ENCODE results near the gene CUL1. TPM values are rescaled to one million over a fixed set of nuclear protein-coding genes. Genes with fewer than 3 reads are reported as not detected.
A peak's percentile ranks its signal among the peaks of the same experiment; 100 is the strongest.

Gene CUL1
- total and polyA plus RNA-seq, 2 donors (not counting 3 experiments of a cell fraction or from before 2014, with no cell fraction given): 25.7 to 50.2 TPM

GRCh38 chr7:148773334-148773733 is 74.6 kb downstream of the CUL1 start:
- no peak for FAIRE-seq
- POLR2A ChIA-PET: no interaction called here

GRCh38 chr7:148774471-148774870 is 75.8 kb downstream of the CUL1 start:
- Histone ChIP-seq H2AFZ (ENCODE audit: low read depth, low read length) (no peak overlapping the region), H3K4me1 (ENCODE audit: control insufficient read depth, extremely low read depth, insufficient read depth, low read length) (peaks cover 10% of the 10 kb centered on the region), H4K20me1 (replicated peaks; ENCODE audit: control insufficient read depth, extremely low read depth, insufficient read depth, low read length) (no peaks in the 10 kb centered on the region), H3K27me3 (ENCODE audit: control insufficient read depth in 2 of 2, insufficient read depth in 2 of 2, low read length in 2 of 2) (no peaks in the 10 kb centered on the region), H3K79me2 (ENCODE audit: control insufficient read depth, insufficient read depth, low read length) (peaks cover 4% of the 10 kb centered on the region), H3K9ac (replicated peaks; ENCODE audit: extremely low read depth, insufficient read depth, low read length) (no peak overlapping the region), H3K4me2 (ENCODE audit: insufficient read depth, low read length) (no peak overlapping the region), H3K9me1 (replicated peaks; ENCODE audit: control insufficient read depth, extremely low read depth, insufficient read depth, low read length) (no peaks in the 10 kb centered on the region), H3K4me3 (replicated peaks in 1 of 3; ENCODE audit: insufficient read depth in 1 of 3, low read depth in 1 of 3, low read length in 3 of 3) (no peak overlapping the region), H3K9me3 (replicated peaks; ENCODE audit: control insufficient read depth, insufficient read depth, low read length) (no peaks in the 10 kb centered on the region), H3K27ac (ENCODE audit: insufficient read depth, low read depth, low read length) (no peak overlapping the region), H3K36me3 (ENCODE audit: control insufficient read depth in 2 of 2, extremely low read depth in 1 of 2, insufficient read depth in 2 of 2, low read length in 2 of 2) (peaks cover 0 to 5% of the 10 kb centered on the region in 2 experiments)
- BruUV-seq (replicated peaks): no TSS peak
- dilution Hi-C loops (cut with MboI; ENCODE audit: extremely low pct_ligation_motif_present, low sequenced_read_pairs) (no loop called here), intact Hi-C loops (cut with micrococcal nuclease) (loop anchor here (10.0 kb wide), 1 partner anchor 200 kb away; no protein-coding TSS in a partner anchor)
- POLR2A ChIA-PET: no interaction called here
- CTCF ChIA-PET: interaction anchor here (0.9 to 2.1 kb wide), 4 partner anchors 9 to 199 kb away, joined by 3 to 7 read pairs (median 4); no protein-coding TSS in a partner anchor
- DNase-seq (ENCODE audit: low read depth, low spot score) (no peak), FAIRE-seq (no peak)
- TF ChIP-seq POLR2A (IDR thresholded peaks at IDR 0.05; ENCODE audit: low read depth, low read length) (no peak), EZH2 (IDR thresholded peaks at IDR 0.05; ENCODE audit: borderline replicate concordance, low read depth, low read length, severe bottlenecking) (no peak), MAX (IDR thresholded peaks at IDR 0.05; ENCODE audit: insufficient read depth, insufficient read length) (no peak), MYC (IDR thresholded peaks at IDR 0.05; ENCODE audit: low read depth, low read length) (no peak), GATA2 (IDR thresholded peaks at IDR 0.05; ENCODE audit: insufficient read depth, insufficient read length, low read depth, low read length) (no peak)
- TF ChIP-seq, protein P1, sequence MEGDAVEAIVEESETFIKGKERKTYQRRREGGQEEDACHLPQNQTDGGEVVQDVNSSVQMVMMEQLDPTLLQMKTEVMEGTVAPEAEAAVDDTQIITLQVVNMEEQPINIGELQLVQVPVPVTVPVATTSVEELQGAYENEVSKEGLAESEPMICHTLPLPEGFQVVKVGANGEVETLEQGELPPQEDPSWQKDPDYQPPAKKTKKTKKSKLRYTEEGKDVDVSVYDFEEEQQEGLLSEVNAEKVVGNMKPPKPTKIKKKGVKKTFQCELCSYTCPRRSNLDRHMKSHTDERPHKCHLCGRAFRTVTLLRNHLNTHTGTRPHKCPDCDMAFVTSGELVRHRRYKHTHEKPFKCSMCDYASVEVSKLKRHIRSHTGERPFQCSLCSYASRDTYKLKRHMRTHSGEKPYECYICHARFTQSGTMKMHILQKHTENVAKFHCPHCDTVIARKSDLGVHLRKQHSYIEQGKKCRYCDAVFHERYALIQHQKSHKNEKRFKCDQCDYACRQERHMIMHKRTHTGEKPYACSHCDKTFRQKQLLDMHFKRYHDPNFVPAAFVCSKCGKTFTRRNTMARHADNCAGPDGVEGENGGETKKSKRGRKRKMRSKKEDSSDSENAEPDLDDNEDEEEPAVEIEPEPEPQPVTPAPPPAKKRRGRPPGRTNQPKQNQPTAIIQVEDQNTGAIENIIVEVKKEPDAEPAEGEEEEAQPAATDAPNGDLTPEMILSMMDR (IDR thresholded peaks at IDR 0.05; ENCODE audit: extremely low read depth in 1 of 2, insufficient read depth in 1 of 2, low read depth in 1 of 2, low read length in 2 of 2): no peak

More at GRCh38 chr7:148773334-148773733, 74.6 kb downstream of the CUL1 start:
- H3K9me1 ChIP-seq (replicated peaks; ENCODE audit: control insufficient read depth, extremely low read depth, insufficient read depth, low read length): no peaks in the 10 kb centered on the region
- H3K9ac ChIP-seq (replicated peaks; ENCODE audit: extremely low read depth, insufficient read depth, low read length): no peak overlapping the region
- CTCF ChIA-PET: interaction anchor here (0.6 to 1.4 kb wide), 4 partner anchors 10 to 315 kb away, joined by 3 to 4 read pairs (median 4); no protein-coding TSS in a partner anchor
- intact Hi-C loops (cut with micrococcal nuclease): loop anchor here (2.0 to 10.0 kb wide), 2 partner anchors 73 to 199 kb away; no protein-coding TSS in a partner anchor
- peaks cover 10% of the 10 kb centered on the region for H3K4me1 ChIP-seq (ENCODE audit: control insufficient read depth, extremely low read depth, insufficient read depth, low read length)
- H3K27me3 ChIP-seq (ENCODE audit: control insufficient read depth in 2 of 2, insufficient read depth in 2 of 2, low read length in 2 of 2): no peaks in the 10 kb centered on the region
- H2AFZ ChIP-seq (ENCODE audit: low read depth, low read length): no peak overlapping the region
- TF ChIP-seq MYC (IDR thresholded peaks at IDR 0.05; ENCODE audit: low read depth, low read length) (no peak), JUN (IDR thresholded peaks at IDR 0.05; ENCODE audit: borderline replicate concordance, insufficient read depth, insufficient read length, low read depth) (no peak)
- peaks cover 0 to 5% of the 10 kb centered on the region in 2 experiments for H3K36me3 ChIP-seq (ENCODE audit: control insufficient read depth in 2 of 2, extremely low read depth in 1 of 2, insufficient read depth in 2 of 2, low read length in 2 of 2)
- no TSS peak for BruUV-seq (replicated peaks)
- peak overlapping the region; percentile 9 for H3K4me2 ChIP-seq (ENCODE audit: insufficient read depth, low read length)
- no peak for DNase-seq (ENCODE audit: low read depth, low spot score)
- no peak overlapping the region for H3K4me3 ChIP-seq (replicated peaks in 1 of 3; ENCODE audit: insufficient read depth in 1 of 3, low read depth in 1 of 3, low read length in 3 of 3)
- H3K79me2 ChIP-seq (ENCODE audit: control insufficient read depth, insufficient read depth, low read length): peaks cover 4% of the 10 kb centered on the region
- dilution Hi-C loops (cut with MboI; ENCODE audit: extremely low pct_ligation_motif_present, low sequenced_read_pairs): no loop called here
- peak overlapping the region; percentile 47 for H3K27ac ChIP-seq (ENCODE audit: insufficient read depth, low read depth, low read length)
- H4K20me1 ChIP-seq (replicated peaks; ENCODE audit: control insufficient read depth, extremely low read depth, insufficient read depth, low read length): no peaks in the 10 kb centered on the region
- H3K9me3 ChIP-seq (replicated peaks; ENCODE audit: control insufficient read depth, insufficient read depth, low read length): no peaks in the 10 kb centered on the region
